Caco-2 (cell line): ENCODE measurements around the gene AP2S1. TPM values are rescaled to one million over a fixed set of nuclear protein-coding genes. Genes with fewer than 3 reads are reported as not detected.

ENCODE experiments used
- BruUV-seq: library from RNA; stranded (reverse); fragments of 400-500 nt; replicated peaks from 2 replicates; lab custom pipeline; 2021; lab: Mats Ljungman, UMichigan
- CTCF ChIA-PET: fragments of 300-600 bp; sonication (Branson Sonifier 250); formaldehyde crosslinking; loops from one replicate; lab custom pipeline; 2022; ENCODE audit warnings: antibody characterized with exemption; lab: Charles Lee
- POLR2A ChIA-PET: fragments of 300-600 bp; sonication (Branson Sonifier 250); formaldehyde crosslinking; loops from one replicate; lab custom pipeline; 2022; ENCODE audit warnings: antibody characterized with exemption; lab: Charles Lee
- DNase-seq, 2 experiments: peaks; one replicate each; pipeline versions ENCODE4 v3.0.0 to v3.0.0-alpha.2; 2020 to 2022
- H3K27me3 ChIP-seq: replicated peaks from 2 replicates; pipeline ENCODE4 v1.6.0; 2011; ENCODE audit warnings: low read length; ENCODE audit not compliant: control insufficient read depth, insufficient read depth
- H3K36me3 ChIP-seq: 2 replicates; pipeline ENCODE4 v1.5.1; 2011; ENCODE audit warnings: low read length; ENCODE audit not compliant: control insufficient read depth, insufficient read depth
- H3K4me1 ChIP-seq: fragments of 250-450 bp; sonication (Bioruptor Pico); 2 replicates; pipeline ENCODE4 v1.5.1; 2020; ENCODE audit warnings: mild to moderate bottlenecking
- H3K4me3 ChIP-seq: 2 replicates; pipeline ENCODE4 v1.5.1; 2011; ENCODE audit warnings: low read depth, mild to moderate bottlenecking, control low read depth, low read length
- H3K9me3 ChIP-seq: fragments of 250-450 bp; sonication (Bioruptor Pico); 2 replicates; pipeline ENCODE4 v1.5.1; 2020; ENCODE audit warnings: mild to moderate bottlenecking, moderate library complexity
- H3K27ac Mint-ChIP-seq: one replicate; pipeline ENCODE4 v1.8.0; 2022; ENCODE audit warnings: mixed read lengths; ENCODE audit not compliant: unreplicated experiment
- H3K27me3 Mint-ChIP-seq: one replicate; pipeline ENCODE4 v1.8.0; 2022; ENCODE audit warnings: mixed read lengths; ENCODE audit not compliant: insufficient read depth, unreplicated experiment
- H3K36me3 Mint-ChIP-seq: one replicate; pipeline ENCODE4 v1.8.0; 2022; ENCODE audit warnings: mild to moderate bottlenecking, mixed read lengths; ENCODE audit not compliant: insufficient read depth, unreplicated experiment
- H3K4me1 Mint-ChIP-seq: one replicate; pipeline ENCODE4 v1.8.0; 2022; ENCODE audit warnings: low read depth, mixed read lengths; ENCODE audit not compliant: unreplicated experiment
- H3K4me3 Mint-ChIP-seq: one replicate; pipeline ENCODE4 v1.8.0; 2022; ENCODE audit warnings: mild to moderate bottlenecking, moderate library complexity, mixed read lengths; ENCODE audit not compliant: unreplicated experiment
- H3K9me3 Mint-ChIP-seq: one replicate; pipeline ENCODE4 v1.8.0; 2022; ENCODE audit warnings: mixed read lengths; ENCODE audit not compliant: unreplicated experiment
- intact Hi-C: fragments of 100-400 bp; cut with micrococcal nuclease; formaldehyde crosslinking; loops from one replicate; pipeline ENCODE4 v1.10.0; 2022; ENCODE audit not compliant: unreplicated experiment
- total RNA-seq: library from RNA; stranded (reverse); gene quantifications from 2 replicates; pipeline ENCODE4 v1.2.3, GENCODE V29; 2022
- TF ChIP-seq, protein P1 (sequence below), 2 experiments: fragments of 200-600 bp in 1 of 2; IDR thresholded peaks; 1 replicate in 1 of 2; 2 replicates in 1 of 2; pipeline versions ENCODE4 v1.5.1 to v1.8.0; 2011 to 2022; ENCODE audit warnings: antibody characterized with exemption in 1 of 2, control low read depth in 1 of 2, inconsistent platforms in 1 of 2, low read depth in 1 of 2, low read length in 1 of 2, mild to moderate bottlenecking in 1 of 2, moderate library complexity in 1 of 2; ENCODE audit not compliant: insufficient read depth in 1 of 2, severe bottlenecking in 1 of 2, unreplicated experiment in 1 of 2

Gene AP2S1
- total RNA-seq, 1 experiment from 2014 or later, result 211 TPM

DNA sequence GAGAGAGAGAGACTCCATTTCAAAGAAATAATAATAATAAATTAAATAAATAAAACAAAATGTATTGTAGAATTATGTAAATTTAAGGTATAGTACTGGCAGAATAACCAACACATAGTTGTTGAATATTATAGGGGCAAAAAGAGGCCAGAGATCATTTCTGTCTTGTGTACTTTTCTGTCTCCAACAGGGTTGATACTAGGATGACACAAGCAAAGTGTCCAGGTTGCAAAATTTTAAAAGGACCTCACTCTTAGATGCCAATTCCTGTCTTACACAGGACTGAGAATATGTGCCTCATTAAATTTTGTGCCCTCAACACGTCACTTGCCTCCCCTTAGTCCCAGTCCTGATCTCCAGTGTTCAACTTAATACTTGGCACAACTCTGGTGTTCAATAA is 2.2 kb upstream of the AP2S1 start:
- H3K9me3 ChIP-seq, result no peaks in the 10 kb centered on the region
- intact Hi-C loops, result loop anchor here (10.0 kb wide), 1 partner anchor 272 kb away; no protein-coding TSS in a partner anchor
- Mint-ChIP-seq H3K4me3 (no peak overlapping the region), H3K27ac (no peak overlapping the region), H3K27me3 (no peaks in the 10 kb centered on the region), H3K9me3 (no peaks in the 10 kb centered on the region), H3K4me1 (peaks cover 25% of the 10 kb centered on the region), H3K36me3 (peaks cover 34% of the 10 kb centered on the region)
- ChIA-PET CTCF (no interaction called here), POLR2A (no interaction called here)
- BruUV-seq, result no TSS peak
- DNase-seq, result no peak
- no peaks in the 10 kb centered on the region for H3K27me3 ChIP-seq
- no peaks in the 10 kb centered on the region for H3K36me3 ChIP-seq
- H3K4me3 ChIP-seq, result no peak overlapping the region
- TF ChIP-seq, protein P1, sequence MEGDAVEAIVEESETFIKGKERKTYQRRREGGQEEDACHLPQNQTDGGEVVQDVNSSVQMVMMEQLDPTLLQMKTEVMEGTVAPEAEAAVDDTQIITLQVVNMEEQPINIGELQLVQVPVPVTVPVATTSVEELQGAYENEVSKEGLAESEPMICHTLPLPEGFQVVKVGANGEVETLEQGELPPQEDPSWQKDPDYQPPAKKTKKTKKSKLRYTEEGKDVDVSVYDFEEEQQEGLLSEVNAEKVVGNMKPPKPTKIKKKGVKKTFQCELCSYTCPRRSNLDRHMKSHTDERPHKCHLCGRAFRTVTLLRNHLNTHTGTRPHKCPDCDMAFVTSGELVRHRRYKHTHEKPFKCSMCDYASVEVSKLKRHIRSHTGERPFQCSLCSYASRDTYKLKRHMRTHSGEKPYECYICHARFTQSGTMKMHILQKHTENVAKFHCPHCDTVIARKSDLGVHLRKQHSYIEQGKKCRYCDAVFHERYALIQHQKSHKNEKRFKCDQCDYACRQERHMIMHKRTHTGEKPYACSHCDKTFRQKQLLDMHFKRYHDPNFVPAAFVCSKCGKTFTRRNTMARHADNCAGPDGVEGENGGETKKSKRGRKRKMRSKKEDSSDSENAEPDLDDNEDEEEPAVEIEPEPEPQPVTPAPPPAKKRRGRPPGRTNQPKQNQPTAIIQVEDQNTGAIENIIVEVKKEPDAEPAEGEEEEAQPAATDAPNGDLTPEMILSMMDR (IDR thresholded peaks at IDR 0.05; ENCODE audit: insufficient read depth in 1 of 2, low read depth in 1 of 2, low read length in 1 of 2, severe bottlenecking in 1 of 2, unreplicated experiment in 1 of 2), result no peak
- peaks cover 13% of the 10 kb centered on the region for H3K4me1 ChIP-seq

DNA sequence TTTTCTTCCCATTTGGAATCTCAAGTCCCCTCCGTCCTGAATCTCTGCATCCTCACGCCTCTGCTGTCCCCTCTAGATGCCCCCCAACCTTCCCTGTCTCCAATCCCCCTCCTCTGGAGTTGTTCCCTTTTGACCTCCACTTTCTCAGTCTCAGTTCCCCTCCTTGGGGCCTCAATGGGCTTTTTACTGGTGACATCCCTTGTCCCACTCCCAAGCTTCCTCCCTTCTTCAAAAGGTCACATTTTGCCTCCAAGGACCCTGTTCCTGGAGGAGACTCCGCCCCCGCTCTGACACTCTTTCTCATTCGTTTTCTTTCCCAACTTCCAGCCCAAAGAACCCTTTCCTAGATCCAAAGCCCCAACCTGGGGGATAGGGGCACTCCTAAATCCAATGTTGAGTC is 1.0 kb downstream of the AP2S1 start:
- no peaks in the 10 kb centered on the region for H3K9me3 Mint-ChIP-seq
- peak overlapping the region; percentile 94 for H3K27ac Mint-ChIP-seq
- TF ChIP-seq, protein P1 (IDR thresholded peaks at IDR 0.05; ENCODE audit: insufficient read depth in 1 of 2, low read depth in 1 of 2, low read length in 1 of 2, severe bottlenecking in 1 of 2, unreplicated experiment in 1 of 2), result no peak
- H3K4me3 Mint-ChIP-seq, result peak overlapping the region; percentile 96
- no TSS peak for BruUV-seq
- ChIA-PET CTCF (no interaction called here), POLR2A (no interaction called here)
- intact Hi-C loops, result loop anchor here (2.0 to 10.0 kb wide), 2 partner anchors 61 to 275 kb away; partner anchors contain the start of gene SLC1A5
- DNase-seq, result no peak
- peaks cover 27% of the 10 kb centered on the region for H3K4me1 Mint-ChIP-seq
- peaks cover 9% of the 10 kb centered on the region for H3K4me1 ChIP-seq
- H3K9me3 ChIP-seq, result no peaks in the 10 kb centered on the region
- no peaks in the 10 kb centered on the region for H3K27me3 ChIP-seq
- H3K4me3 ChIP-seq, result peak overlapping the region; percentile 69
- no peaks in the 10 kb centered on the region; the same call in 1 of the 2 replicates for H3K36me3 ChIP-seq
- H3K36me3 Mint-ChIP-seq, result peaks cover 49% of the 10 kb centered on the region
- no peaks in the 10 kb centered on the region for H3K27me3 Mint-ChIP-seq

DNA sequence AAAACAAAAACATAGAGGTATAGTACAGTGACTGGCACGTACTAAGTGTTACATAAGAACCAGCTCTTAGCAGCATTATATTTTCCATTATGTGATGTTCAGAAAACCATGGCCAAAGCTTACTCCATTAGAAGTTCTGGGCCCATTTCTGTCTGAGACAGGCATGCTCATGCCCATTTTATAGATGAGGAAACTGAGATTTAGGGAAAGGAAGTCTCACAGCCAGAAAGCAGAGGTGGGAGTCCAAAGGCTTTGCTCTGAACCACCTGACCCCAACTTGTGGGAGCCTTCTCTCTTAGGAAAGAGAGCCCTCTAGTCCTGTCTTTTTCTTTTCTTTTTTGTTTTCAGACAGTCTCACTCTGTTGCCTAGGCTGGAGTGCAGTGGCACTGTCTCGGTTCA is 2.3 kb downstream of the AP2S1 start:
- BruUV-seq, result no TSS peak
- Histone ChIP-seq H3K36me3 (no peaks in the 10 kb centered on the region; the same call in 1 of the 2 replicates), H3K4me1 (peaks cover 21% of the 10 kb centered on the region), H3K4me3 (no peak overlapping the region), H3K27me3 (no peaks in the 10 kb centered on the region), H3K9me3 (no peaks in the 10 kb centered on the region)
- Mint-ChIP-seq H3K36me3 (peaks cover 59% of the 10 kb centered on the region), H3K27ac (no peak overlapping the region), H3K4me1 (peaks cover 34% of the 10 kb centered on the region), H3K4me3 (no peak overlapping the region), H3K27me3 (no peaks in the 10 kb centered on the region), H3K9me3 (no peaks in the 10 kb centered on the region)
- ChIA-PET POLR2A (no interaction called here), CTCF (no interaction called here)
- TF ChIP-seq, protein P1 (IDR thresholded peaks at IDR 0.05; ENCODE audit: insufficient read depth in 1 of 2, low read depth in 1 of 2, low read length in 1 of 2, severe bottlenecking in 1 of 2, unreplicated experiment in 1 of 2), result no peak
- no peak for DNase-seq
- intact Hi-C loops, result no loop called here
